NCI-H146 (cell line): Measurements from ENCODE around the gene PDIK1L.

Experiments used
- DNase-seq: peaks from one replicate; lab custom pipeline; 2025; lab: John Stamatoyannopoulos, UW

Gene PDIK1L

GRCh38 chr1:26122988-26123973 lies 11.7 kb downstream of the PDIK1L start:
- no peak for DNase-seq

DNA sequence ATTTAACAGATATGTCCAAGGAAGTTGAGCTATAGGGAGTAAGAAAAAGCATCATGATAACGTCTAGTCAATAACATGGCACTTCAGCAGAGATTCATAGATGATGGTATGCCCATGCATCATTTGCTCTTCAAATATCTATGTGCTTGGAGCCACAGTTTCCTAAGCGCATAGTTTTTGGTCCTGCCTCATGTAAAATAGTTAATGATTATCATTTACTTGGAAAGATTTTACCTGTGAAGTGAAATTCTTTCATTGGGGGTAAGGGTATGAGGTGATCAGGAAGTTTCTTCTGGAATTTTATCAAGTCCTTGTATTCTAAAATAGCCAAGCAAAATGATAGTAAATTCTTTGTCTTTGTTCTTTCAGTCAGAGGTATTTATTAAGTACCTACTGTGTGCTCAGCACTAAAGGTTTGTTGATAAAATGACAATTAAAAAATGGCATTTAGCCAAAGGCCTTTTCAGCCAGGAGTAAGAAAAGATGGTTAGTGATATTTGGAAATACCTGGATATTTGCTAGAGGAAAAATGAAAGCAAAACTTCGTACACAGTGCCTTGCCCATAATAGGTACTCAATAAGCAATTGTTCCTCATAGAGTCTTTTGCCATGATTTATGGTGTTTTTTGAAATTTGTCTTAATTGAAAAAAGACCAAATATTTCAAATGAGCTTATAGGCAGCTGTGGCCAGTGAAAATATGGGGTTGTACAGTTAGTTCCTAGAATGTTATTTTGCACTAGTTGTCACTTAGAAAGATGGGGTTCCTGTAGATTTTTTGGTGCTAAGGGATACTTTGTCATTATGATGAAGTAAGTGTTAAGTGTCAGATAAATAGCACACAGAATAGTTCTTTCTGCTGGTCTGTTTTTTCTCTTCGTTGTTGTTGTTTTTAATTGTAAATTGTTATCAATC lies 13.1 kb downstream of the PDIK1L start:
- no peak for DNase-seq

DNA sequence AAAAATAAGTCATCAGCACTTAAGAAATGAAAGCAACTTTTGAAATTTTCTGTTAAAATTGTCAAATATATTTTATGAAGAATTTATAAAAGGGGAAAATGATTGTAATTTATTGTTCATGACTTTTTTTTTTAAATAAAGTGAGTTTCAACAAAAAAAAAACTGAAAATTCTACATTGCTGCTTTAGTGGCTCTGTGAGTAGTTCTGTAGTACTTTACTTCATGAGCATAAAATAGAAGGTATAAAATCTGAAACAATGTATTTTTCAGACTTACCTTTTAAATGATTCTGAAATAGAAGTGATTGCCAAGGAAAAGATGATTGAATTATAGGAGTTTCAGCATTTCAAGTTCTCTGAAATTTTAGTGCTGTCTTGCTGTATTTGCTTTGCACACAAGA lies 13.8 kb downstream of the PDIK1L start:
- no peak for DNase-seq

- DNase-seq: no peak
These were observed 14.3 kb downstream of the PDIK1L start for GRCh38 chr1:26125946-26126320.

- no peak for DNase-seq
These were observed 14.9 kb downstream of the PDIK1L start for GRCh38 chr1:26126321-26127084.

DNA sequence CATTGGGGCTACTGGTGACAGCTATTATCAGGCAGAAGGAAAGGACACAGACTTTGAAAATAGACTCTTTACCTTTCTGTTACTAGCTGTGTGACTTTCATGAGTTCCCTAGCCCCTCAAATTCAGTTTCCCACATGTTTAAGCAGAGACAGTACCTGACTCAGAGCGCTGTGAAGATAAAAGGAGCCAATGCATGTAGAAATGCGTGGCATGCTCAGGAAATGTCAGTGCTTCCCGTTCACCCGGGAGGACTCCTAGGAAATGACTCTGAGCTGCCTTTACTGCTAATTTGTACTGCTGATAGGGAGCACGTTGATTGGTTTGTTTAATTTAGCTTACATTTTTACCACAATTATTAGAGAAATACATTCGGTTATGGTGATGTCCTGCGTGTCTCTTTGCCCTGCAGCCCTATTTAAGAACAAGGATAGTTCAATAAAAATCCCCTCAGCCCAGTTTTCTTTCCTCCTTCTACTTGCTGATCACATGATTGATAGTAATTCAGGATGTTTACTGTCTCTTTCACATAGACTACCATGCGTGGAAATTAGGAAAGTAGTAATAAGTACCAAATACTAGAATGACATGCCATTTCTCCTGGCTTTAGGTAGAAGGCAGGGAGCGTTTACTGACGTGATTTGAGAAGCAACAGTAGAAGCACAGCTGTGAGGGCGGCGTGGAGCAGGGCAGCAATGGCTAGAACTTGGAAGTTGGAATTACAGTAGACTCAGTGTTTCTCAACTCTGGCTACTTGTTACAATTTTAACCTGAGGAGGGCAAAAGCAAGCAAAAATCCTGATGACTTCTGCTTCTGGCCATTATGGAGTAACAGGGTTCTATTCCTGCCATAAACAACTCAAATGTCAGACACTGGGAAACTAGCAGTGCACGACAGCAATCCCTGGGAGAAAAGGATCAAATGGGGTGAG lies 15.9 kb downstream of the PDIK1L start:
- DNase-seq: no peak

- no peak for DNase-seq
These were observed 18.2 kb downstream of the PDIK1L start for GRCh38 chr1:26129778-26130177.

DNA sequence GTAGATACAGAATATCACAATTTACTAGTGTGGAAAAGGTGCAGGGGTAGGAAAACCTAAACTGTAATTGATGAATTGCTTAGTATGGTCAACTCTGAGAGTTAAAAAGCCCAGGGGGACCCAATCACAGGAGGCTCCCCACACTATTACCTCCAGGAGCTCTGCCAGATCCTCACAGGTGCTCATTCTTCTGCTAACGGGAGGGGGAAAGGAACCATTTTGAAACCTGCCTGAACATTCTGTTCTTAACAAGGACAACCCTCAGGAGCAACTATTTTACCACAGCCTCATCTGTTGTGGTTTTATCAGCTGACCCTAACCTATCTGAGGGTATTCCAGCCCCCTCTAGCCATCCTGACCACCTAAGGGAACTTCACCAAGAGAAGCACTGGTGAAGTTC lies 19.1 kb downstream of the PDIK1L start:
- no peak for DNase-seq

DNA sequence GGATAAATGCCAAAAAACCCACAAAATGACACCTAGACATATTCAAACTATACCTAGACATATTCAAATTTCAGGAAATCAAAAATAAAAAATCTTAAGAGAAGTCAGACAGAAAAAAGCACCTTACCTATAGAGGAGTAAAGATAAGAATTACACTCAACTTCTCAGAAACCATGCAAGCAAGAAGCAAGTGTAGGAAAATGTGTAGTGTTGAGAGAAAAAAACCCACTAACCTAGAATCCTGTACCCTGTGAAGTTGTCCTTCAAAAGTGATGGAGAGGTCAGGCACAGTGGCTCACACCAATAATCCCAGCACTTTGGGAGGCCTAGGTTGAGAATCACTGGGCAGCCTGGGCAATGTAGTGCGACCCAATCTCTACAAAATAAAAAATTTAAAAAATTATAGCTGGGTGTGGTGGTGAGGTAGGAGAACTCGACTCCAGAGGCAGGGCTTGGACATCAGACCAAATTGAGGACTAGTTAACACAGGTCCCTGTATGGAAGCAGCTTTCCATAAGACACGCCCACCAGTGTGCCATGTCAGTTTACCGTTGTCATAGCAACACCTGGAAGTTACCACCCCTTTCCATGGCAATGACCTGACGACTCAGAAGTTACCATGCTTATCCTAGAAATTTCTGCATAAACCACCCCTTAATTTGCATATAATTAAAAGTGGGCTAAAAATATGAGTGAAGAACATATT lies 20.7 kb downstream of the PDIK1L start:
- DNase-seq: peak; percentile 4

- no peak for DNase-seq
These were observed 21.2 kb downstream of the PDIK1L start for GRCh38 chr1:26132834-26133167.

GRCh38 chr1:26134466-26134865 lies 22.8 kb downstream of the PDIK1L start:
- DNase-seq: no peak

- DNase-seq: no peak
These were observed 27.4 kb downstream of the PDIK1L start for GRCh38 chr1:26138974-26139558.

DNA sequence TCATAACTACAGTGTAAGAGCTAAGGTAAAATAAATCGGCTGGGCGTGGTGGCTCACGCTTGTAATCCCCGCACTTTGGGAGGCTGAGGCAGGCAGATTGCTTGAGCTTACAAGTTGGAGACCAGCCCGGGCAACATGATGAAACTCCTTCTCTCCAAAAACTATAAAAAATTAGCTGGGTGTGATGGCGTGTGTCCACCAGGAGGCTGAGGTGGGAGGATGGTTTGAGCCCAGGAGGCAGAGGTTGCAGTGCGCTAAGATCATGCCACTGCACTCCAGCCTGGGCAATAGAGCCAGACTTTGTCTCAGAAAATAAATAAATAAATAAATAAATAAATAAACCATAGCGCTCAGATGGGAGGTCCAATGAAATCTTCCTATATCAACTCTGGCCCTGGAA lies 30.5 kb downstream of the PDIK1L start:
- no peak for DNase-seq

DNA sequence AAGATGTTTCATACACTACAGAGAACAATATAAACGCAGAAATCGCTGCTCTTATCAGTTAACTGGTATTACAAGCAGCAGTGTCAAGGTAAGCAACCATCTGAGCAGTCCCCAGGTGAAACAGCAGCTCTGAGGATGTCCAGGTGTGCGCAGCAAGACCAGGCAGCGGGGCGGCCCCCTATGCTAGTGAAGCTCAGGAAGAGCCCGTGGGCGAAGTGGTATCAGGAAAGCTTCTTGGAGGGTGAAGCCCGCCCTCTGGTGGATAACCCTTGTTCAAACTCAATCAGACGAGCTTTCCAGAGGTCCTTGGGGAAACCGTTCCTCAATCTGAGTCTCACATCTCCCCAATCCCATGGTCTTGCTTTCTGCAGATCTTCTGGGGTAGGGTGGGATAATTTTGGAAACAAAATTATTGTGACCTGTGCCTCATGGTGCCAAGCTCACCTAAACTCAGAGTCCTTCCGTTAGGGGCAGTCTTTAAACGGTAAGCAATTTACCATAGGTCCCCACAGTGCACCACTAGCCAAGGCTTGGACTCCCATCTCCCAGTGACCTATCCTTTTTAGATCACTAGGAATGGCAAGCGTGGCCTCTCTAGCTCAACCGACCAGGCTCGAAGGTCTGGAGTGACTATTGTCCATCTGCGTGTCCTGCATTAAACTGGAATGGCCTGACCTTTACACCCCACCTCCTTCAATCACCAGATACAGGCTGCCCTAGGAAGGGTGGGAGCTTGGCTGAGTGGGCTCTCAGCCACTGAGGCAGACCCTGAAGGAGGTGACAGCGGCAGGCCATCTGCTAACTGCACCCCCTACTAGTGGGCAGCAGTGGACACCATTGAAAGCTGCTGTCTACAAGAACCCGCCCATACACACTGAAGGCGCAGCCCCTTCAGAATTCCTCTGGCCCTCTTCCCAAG lies 33.7 kb downstream of the PDIK1L start:
- DNase-seq: peak; percentile 89

GRCh38 chr1:26145960-26146294 lies 34.3 kb downstream of the PDIK1L start:
- no peak for DNase-seq

- DNase-seq: no peak
These were observed 37.3 kb downstream of the PDIK1L start for GRCh38 chr1:26148887-26149286.

GRCh38 chr1:26153966-26154532 lies 42.4 kb downstream of the PDIK1L start:
- DNase-seq: no peak

DNA sequence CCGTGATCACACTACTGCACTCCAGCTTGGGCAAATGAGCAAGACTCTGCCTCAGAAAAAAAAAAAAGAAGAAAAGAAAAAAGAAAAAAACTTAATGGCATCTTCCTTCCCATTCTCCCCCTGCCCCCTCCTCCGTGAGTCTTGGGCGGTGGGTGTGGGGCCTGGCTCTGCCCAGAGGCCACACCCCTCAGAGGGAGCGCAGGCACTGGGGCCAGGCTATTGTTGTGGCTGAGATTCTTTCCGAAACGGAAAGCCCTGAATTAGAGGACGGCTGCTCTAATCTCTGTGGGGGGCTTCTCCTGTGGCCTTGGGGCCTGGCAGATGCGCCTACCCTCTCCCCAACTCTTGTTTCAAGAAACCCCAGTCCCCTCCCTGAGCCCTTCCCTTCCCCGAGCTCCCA lies 43.1 kb downstream of the PDIK1L start:
- DNase-seq: no peak
